Renal cortex interstitium (tissue), 11 donors: ENCODE measurements around the gene FAM76A. TPM values are rescaled to one million over a fixed set of nuclear protein-coding genes. Genes with fewer than 3 reads are reported as not detected.

Source experiments
- DNase-seq, 11 donors: peaks; one replicate each; pipeline ENCODE4 v3.0.0-alpha.2; 2013; ENCODE audit warnings: low read depth in 9 of 11, low spot score in 4 of 11; ENCODE audit errors: extremely low read depth in 1 of 11
- polyA plus RNA-seq, 3 donors: library from polyadenylated mRNA; unstranded; fragments of 120-200 nt; gene quantifications; one replicate each; pipeline ENCODE4 v1.2.1, GENCODE V29; 2013; ENCODE audit not compliant: insufficient read length in 3 of 3

Gene FAM76A
- polyA plus RNA-seq, 3 donors, result 11.9 to 17.1 (median 16.7) TPM

- DNase-seq, result no peak
Measured at GRCh38 chr1:27713869-27714513, 11.8 kb upstream of the FAM76A start.

GRCh38 chr1:27716262-27716895 lies 9.4 kb upstream of the FAM76A start:
- no peak for DNase-seq

GRCh38 chr1:27719286-27720251 lies 6.2 kb upstream of the FAM76A start:
- DNase-seq, result no peak

- DNase-seq, result peak in 6 of 11 donors; percentile 7 to 26 (median 19)
Measured at GRCh38 chr1:27724961-27725373, 794 bp upstream of the FAM76A start.

- DNase-seq, result peak in 8 of 11 donors; percentile 18 to 54 (median 38)
Measured at GRCh38 chr1:27726173-27727044, 648 bp downstream of the FAM76A start.

- no peak for DNase-seq
Measured at GRCh38 chr1:27727126-27727525, 1.4 kb downstream of the FAM76A start.

- no peak for DNase-seq
Measured at GRCh38 chr1:27736252-27736651, 10.5 kb downstream of the FAM76A start.

- DNase-seq, result no peak
Measured at GRCh38 chr1:27741121-27741520, 15.4 kb downstream of the FAM76A start.

- no peak for DNase-seq
Measured at GRCh38 chr1:27744556-27744955, 18.8 kb downstream of the FAM76A start.

- no peak for DNase-seq
Measured at GRCh38 chr1:27745466-27745865, 19.7 kb downstream of the FAM76A start.

- DNase-seq, result peak in 8 of 11 donors; percentile 30 to 73 (median 50)
Measured at GRCh38 chr1:27752360-27752759, 26.6 kb downstream of the FAM76A start.

GRCh38 chr1:27755286-27755685 lies 29.5 kb downstream of the FAM76A start:
- DNase-seq, result no peak

- no peak for DNase-seq
Measured at GRCh38 chr1:27755865-27756264, 30.1 kb downstream of the FAM76A start.

- DNase-seq, result no peak
Measured at GRCh38 chr1:27759236-27759635, 33.5 kb downstream of the FAM76A start.

GRCh38 chr1:27760426-27760825 lies 34.7 kb downstream of the FAM76A start:
- peak in 2 of 11 donors; percentile 2 to 8 for DNase-seq

- DNase-seq, result no peak
Measured at GRCh38 chr1:27762033-27762432, 36.3 kb downstream of the FAM76A start.

GRCh38 chr1:27763358-27763757 lies 37.6 kb downstream of the FAM76A start:
- DNase-seq, result no peak

GRCh38 chr1:27770293-27770830 lies 44.6 kb downstream of the FAM76A start:
- no peak for DNase-seq
